Stimulated activated CD4-positive, alpha-beta T cell treated with anti-CD3 and anti-CD28 coated beads, Interleukin-2, amount 100 ng/mL, for 4 hours (primary cell): ENCODE results near the gene CNTNAP5.

ENCODE experiments used
- DNase-seq: peaks from one replicate; pipeline ENCODE4 v3.0.0-alpha.2; 2020; ENCODE audit warnings: low read depth

CNTNAP5 gene

DNA sequence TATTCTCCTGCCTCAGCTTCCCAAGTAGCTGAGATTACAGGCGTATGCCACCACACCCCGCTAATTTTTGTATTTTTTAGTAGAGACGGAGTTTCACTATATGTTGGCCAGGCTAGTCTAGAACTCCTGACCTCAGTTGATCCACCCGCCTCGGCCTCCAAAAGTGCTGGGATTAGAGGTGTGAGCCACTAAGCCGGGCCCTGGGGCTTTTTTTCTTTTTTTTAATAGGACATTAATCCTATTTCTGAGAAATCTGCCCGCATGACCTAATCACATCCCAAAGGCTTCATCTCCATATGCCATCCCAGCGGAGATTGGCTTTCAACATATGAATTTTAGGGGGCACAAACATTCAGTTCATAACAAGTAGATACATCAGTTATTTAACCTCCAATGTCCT is 128.6 kb downstream of the CNTNAP5 start:
- DNase-seq, result no peak

DNA sequence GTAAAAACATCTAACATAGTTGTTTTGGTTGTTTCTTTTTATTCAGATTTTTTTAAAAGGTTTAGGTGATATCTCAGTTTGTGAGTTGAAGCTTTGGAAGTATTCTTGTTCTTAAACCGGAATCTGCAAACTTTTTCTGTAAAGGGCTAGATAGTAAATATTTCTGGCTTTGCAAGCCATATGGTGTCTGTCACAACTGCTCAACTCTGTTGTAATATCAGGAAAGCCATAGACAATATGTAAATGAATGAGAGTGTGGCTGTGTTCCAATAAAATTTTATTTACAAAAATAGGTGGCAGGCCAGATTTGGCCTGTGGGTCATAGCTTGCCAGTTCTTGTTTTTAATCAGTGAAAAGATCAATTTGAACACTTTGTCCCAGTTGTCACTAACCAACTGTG is 134.1 kb downstream of the CNTNAP5 start:
- no peak for DNase-seq

GRCh38 chr2:124161542-124161941 is 136.5 kb downstream of the CNTNAP5 start:
- no peak for DNase-seq

DNA sequence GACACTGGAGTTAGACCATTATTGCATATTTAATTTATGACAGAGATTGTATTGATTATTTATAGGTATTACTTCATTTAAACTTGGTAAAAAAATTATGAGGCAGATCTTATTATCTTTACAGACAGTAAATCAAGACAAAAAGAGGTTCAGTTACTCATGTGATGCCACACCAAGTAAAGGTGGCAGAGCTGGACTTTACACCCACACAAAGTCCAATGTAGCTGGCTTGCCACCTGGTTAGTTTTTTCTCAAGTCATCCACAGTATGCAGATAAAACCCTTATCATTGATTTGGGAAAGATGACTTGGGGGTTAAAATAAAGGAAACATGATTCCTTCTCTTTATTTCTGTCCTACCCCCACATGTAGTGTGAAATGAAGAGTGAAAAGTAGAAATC is 137.2 kb downstream of the CNTNAP5 start:
- DNase-seq, result no peak

DNA sequence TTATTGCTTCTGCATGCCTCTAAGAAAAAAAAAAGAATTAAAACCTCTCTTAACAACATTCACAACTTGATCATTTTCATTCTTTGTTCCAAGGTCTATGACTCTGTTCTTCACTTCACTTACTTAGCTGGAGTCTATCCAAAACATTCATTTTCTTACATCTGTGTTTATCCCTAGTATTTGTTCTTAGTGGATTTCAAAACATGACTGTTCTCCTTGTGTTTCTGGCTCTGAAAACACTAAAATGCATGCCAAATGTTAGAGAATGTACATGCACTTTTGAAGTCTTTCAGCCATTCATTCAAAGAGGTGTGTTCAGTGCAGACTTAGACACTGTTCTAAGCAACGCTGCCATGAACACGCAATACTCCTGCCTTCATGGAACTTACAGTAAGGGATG is 138.8 kb downstream of the CNTNAP5 start:
- DNase-seq, result no peak

- no peak for DNase-seq
These were observed 140.6 kb downstream of the CNTNAP5 start for GRCh38 chr2:124165698-124166097.

- DNase-seq, result no peak
These were observed 146.5 kb downstream of the CNTNAP5 start for GRCh38 chr2:124171472-124172063.

DNA sequence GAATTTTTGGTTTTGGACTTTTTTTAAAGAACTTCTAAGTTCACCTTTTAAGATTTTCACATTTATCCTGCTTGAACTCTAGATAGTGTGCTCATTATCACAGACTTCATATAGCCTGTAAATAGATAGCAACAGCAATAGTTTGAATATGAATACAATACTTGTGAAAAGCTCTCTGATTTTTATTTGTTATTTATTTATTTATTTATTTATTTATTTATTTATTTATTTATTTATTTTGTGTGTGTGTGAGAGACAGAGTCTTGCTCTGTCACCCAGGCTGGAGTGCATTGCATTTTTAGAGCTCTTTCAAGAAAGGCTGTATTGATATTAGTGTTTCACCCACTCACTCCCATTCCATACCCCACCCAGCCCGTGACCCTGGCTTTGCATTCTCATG is 153.6 kb downstream of the CNTNAP5 start:
- DNase-seq, result no peak

DNA sequence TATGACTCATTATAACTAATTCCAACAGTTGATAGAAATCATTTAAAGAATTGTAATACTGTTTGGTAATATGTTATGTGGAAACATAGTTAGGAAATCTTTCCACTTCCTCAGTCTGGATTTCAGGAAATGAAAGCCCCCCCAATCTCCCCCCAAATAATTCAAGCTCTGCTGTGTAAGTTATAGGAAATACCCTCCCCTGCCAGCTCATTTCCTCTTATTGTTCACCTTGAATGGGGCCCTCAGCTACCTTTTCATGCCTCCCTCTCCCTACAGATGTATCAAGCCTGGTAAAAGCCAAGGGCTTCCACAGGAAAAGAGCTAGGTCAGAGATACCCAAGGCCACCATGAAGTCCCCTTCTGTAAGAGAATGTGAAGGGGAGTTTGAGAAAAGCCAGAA is 155.5 kb downstream of the CNTNAP5 start:
- DNase-seq, result no peak

GRCh38 chr2:124186801-124187200 is 161.7 kb downstream of the CNTNAP5 start:
- DNase-seq, result no peak

DNA sequence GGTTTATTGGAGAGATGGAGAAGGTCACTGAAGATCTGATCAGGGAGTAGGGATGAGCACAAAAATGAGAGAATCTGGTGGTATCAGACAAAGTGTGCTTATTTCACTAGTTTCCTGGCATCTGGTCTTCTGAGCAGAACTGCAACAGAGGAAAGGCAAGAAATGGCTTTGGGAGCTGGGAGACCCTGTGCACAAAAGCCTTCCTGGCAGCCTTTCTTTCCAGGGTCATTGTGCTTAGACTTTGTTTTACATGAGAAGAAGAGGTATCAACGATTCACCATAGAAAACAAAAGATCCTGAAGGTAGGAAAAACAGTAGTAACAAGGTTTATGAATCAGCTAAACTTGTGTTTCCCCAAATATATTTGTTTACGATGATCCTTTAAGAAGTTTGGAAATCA is 162.9 kb downstream of the CNTNAP5 start:
- DNase-seq, result no peak

DNA sequence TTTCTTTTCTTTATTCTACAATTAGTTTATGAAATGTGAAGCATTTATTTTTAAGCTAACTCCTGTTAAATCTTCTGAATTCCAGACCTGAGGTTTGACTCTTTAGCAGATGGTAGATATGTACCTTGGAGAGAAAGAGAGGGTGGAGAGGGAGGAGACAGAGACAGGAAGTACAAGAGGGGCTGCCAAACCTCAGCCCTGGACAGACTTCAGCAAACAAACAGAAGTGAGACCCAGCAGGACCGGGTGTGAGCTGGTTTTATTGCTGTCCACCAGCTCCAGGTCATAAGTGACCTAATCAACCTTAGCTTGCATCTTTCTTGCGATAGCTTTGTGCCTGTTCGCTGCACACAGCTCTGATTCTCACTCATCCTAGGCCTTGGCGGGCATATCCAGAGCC is 168.6 kb downstream of the CNTNAP5 start:
- DNase-seq, result no peak

- no peak for DNase-seq
These were observed 176.6 kb downstream of the CNTNAP5 start for GRCh38 chr2:124201713-124202112.

- DNase-seq, result no peak
These were observed 184.4 kb downstream of the CNTNAP5 start for GRCh38 chr2:124209441-124209840.

DNA sequence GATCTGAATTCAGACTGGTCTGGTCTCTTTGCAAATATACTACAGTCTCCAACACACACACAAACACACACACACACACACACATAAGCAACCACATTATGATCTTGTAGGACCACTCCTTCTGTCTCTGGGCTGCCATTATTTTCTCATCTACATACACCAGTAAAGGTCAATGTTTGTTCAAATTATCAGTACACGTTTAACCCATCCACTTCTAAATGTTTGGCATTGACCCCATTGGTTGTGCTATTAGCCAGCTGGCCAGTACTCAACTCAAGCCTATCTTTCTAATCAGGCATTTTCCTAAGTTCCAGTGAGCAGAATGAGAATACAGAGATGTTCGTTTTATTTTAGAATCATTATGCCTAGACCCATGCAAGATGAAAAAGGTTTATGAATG is 186.4 kb downstream of the CNTNAP5 start:
- DNase-seq, result no peak

DNA sequence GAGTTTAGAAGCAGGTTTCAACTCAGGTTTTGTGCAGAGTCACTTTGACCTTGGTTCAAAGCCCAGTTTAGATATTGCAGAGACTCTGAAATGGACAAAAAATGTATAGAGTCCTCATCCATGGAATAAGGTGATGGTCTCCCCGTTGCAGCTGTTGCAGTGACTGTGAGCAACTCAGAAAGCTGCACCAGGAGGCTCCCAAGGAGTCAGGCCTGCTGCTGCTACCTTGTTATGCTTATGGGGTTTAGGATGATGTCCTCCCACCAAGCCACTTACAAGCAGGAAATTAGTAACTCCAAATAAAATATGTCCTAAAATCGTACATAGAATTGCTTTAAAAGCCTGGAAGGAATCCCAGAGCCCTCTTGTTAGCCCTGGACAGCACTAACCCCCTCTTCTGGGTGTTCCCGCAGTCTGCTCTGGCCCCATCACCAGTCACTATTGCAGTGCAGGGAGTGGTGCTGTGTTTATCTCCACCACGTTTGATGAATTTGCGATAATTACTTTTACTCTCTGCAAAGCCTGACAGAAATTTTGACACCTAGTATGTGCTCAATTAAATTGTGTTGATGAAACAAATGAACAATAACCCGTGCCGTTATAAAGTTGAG is 189.0 kb downstream of the CNTNAP5 start:
- DNase-seq, result no peak

DNA sequence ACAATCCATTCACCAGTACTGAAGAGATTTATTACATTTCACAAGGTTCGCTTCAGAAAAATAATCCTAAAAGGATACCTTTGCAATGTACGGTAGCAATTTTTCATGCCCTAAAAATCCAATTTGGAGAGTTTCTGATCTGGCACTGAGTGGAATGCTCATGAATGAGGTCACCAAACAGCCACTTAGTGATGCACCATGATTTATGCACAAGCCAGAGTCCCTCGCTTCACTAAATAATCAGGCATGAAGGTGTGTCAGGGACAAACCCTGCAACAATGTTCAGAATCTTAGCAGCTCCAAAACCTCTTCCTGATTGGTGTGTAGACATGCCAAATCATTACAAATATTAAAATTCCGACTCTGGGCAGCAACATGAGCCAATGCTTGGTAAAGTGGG is 221.1 kb downstream of the CNTNAP5 start:
- no peak for DNase-seq

- no peak for DNase-seq
These were observed 223.3 kb downstream of the CNTNAP5 start for GRCh38 chr2:124248386-124248785.

GRCh38 chr2:124250433-124250832 is 225.3 kb downstream of the CNTNAP5 start:
- no peak for DNase-seq

DNA sequence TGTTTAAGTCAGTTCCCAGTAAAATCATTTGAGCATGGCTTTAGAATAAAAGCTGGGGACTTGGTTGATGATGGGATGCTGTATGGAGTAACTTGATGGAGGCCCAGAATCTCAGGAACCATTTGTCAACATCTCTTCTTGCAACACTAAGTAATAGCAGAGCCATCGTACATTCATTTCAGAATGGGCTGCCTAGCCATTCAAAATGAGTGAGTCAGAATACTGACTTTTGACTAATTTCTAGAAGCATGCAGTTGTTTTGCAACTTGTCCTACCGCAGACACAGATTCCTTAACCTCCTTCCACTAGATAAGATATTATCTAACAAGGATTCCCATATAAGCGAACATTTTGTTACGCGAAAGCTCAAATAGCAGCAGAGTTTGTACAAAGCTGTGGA is 229.5 kb downstream of the CNTNAP5 start:
- no peak for DNase-seq

DNA sequence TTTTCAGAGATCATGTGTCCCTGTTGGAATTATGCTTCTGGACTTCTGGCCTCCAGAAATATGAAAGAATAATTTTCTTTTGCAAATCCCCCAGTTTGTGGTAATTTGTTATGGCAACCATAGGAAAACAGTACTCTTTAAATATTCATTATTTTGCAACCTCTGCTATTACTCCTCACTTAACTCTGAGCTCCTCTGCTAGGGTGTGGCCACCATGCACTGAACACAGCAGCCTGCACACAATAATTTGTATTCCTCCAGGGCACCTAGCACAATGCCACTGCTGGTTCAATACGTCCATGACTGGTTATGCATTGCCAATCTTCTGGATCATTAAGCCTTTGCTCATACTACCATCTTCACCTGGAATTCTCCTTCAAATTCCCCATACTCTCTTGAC is 232.0 kb downstream of the CNTNAP5 start:
- no peak for DNase-seq

DNA sequence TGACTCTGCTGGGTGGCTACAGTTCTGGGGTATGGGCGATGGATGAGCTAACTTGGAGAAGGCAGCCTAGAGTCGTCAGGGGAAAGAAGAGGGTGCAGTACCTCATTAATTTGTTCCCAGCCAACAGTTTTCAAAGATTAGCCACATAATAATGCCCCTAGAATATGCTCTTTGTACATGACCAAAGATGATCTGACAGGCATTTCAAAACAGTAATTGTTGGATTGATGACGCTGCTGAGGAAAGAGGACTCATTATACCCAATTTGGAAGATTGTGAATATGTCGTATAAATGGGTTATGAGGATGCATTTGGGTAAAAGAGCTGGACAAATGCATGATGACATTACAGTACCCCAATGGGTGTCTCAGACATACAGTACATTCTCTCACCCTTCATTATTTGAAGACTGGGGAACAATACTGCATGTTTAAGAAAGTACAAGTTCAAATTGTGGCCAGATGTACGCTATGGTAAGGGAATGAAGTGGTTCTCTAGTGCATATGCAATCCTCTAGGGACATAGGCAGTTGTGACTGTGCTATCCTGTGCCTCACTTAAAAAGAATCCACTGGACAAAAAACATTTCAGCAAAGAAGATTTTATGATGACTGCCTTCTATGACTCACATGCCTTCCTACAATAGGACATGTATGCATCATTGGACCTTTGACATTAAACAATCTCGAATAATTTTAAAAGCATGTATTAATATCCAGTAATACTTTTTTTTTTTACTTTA is 233.2 kb downstream of the CNTNAP5 start:
- DNase-seq, result no peak

- DNase-seq, result no peak
These were observed 236.4 kb downstream of the CNTNAP5 start for GRCh38 chr2:124261456-124261855.
